H1 (cell line): ENCODE data around the gene JMJD8. TPM values are rescaled to one million over a fixed set of nuclear protein-coding genes. Genes with fewer than 3 reads are reported as not detected.

Experiments
- E2F6 ChIP-seq: IDR thresholded peaks from 2 replicates; pipeline ENCODE4 v1.6.1; 2012; ENCODE audit warnings: inconsistent platforms
- JUND ChIP-seq: IDR thresholded peaks from 2 replicates; pipeline ENCODE4 v1.6.1; 2011; ENCODE audit warnings: mild to moderate bottlenecking, improper control_type of control experiment, low read length
- ZNF274 ChIP-seq: IDR thresholded peaks from 2 replicates; pipeline ENCODE4 v1.7.0; 2012; ENCODE audit warnings: low read length, borderline replicate concordance; ENCODE audit errors: extremely low read depth
- polyA plus RNA-seq, 7 experiments: library from polyadenylated mRNA; depleted of rRNA in 3 of 7; stranded (reverse) in 5 of 7; unstranded in 2 of 7; fragments of >200 nt in 5 of 7; fragments of 200-250 nt in 2 of 7; gene quantifications; 1 replicate in 5 of 7; 2 replicates in 1 of 7; 4 replicates in 1 of 7; pipeline versions ENCODE4 v1.2.1 to v1.2.3, GENCODE V29; 2011 to 2013; ENCODE audit warnings: missing spikeins in 2 of 7, mixed read lengths in 2 of 7
- total RNA-seq: library from RNA; stranded (reverse); fragmentation: NEBNext Ultra II Directional; extraction: Animal tissue kit (Norgen Biotek cat#: 25700); gene quantifications from 2 replicates; pipeline ENCODE4 v1.2.1, GENCODE V29; 2021

Gene JMJD8
- total and polyA plus RNA-seq, 2 of the 8 experiments (the other 6 are each of a cell fraction or from before 2014, with no cell fraction given), result 46.4 to 87.4 TPM

DNA sequence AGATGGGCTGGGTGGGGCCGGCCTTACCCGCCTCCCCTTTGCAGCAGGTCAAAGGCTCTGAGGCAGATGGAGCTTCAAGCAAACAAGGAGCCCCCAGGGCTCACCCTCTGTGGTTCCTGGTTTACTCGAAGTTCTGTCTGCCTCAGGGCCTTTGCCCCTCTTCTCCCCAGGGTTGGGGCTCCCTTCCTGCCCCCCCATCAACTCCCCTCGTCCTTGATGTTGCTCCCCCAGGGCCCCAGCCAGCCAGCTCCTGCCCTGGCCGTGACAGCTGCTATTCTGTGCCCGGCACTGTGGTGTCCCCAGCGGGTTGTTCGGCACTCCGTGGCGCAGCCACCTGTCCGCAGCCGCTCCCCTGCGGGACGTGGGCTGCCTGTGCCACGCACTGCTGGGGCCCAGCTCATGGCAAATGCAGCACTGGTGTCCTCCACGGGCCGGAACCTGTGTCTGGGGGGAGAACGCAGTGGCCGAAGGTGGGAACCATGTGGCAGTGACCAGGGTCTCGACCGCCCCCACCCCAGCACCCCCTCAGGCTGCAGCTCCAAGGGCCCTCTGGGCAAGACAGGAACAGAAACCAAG, 26.5 kb upstream of the JMJD8 start (continued):
- TF ChIP-seq JUND (no peak), ZNF274 (no peak), E2F6 (no peak)
